HepG2 (cell line): ENCODE data around the gene GBP3. TPM values are rescaled to one million over a fixed set of nuclear protein-coding genes. Genes with fewer than 3 reads are reported as not detected.

ENCODE experiments used
- ATAC-seq: fragments of 200-7000 bp; cut with Tn5 transposase; 3 replicates; pipeline ENCODE4 v1.9.1; 2020; ENCODE audit warnings: mild to moderate bottlenecking, moderate library complexity
- BruUV-seq: library from RNA; stranded (reverse); fragments of 400-500 nt; replicated peaks from 2 replicates; lab custom pipeline; 2021; lab: Mats Ljungman, UMichigan
- CTCF ChIA-PET: fragments of 300-600 bp; formaldehyde crosslinking; extraction: SDS; loops from one replicate; lab custom pipeline; 2021; ENCODE audit warnings: low total read pairs, inconsistent platforms, low intra/inter-chr PET ratio; lab: Yijun Ruan, JAX
- POLR2A ChIA-PET: fragments of 350-600 bp; sonication (Branson Sonifier 250); formaldehyde crosslinking; loops from one replicate; lab custom pipeline; 2020; ENCODE audit warnings: antibody characterized with exemption, inconsistent platforms; lab: Yijun Ruan, JAX
- DNase-seq: peaks from one replicate; pipeline ENCODE4 v3.0.0-alpha.2; 2015; ENCODE audit warnings: low spot score
- FAIRE-seq: peaks from 3 replicates; lab custom pipeline; 2011; peaks lifted over from hg19 to GRCh38; lab: Jason Lieb, UNC
- H2AFZ ChIP-seq: one replicate; pipeline ENCODE4 v1.6.1; 2011; ENCODE audit warnings: low read length, inconsistent platforms
- H3K27ac ChIP-seq: fragments of 300-600 bp; 3 replicates; pipeline ENCODE4 v1.8.0; 2011; ENCODE audit warnings: mixed run types, mild to moderate bottlenecking, mixed read lengths, low read length, inconsistent platforms; ENCODE audit not compliant: insufficient read depth; ENCODE audit errors: extremely low read length
- H3K27me3 ChIP-seq, 2 experiments: fragments of 200-600 bp in 1 of 2; 2 replicates in 1 of 2; 3 replicates in 1 of 2; pipeline versions ENCODE4 v1.6.0 to v1.8.0; 2011; ENCODE audit warnings: low read length in 2 of 2, mild to moderate bottlenecking in 2 of 2, moderate library complexity in 2 of 2, inconsistent platforms in 1 of 2; ENCODE audit not compliant: insufficient read depth in 2 of 2, control insufficient read depth in 1 of 2
- H3K36me3 ChIP-seq, 2 experiments: fragments of 200-600 bp in 1 of 2; replicated peaks in 1 of 2; 2 replicates in 1 of 2; 3 replicates in 1 of 2; pipeline versions ENCODE4 v1.5.1 to v1.8.0; 2011; ENCODE audit warnings: low read length in 2 of 2, inconsistent platforms in 1 of 2; ENCODE audit not compliant: insufficient read depth in 2 of 2, control insufficient read depth in 1 of 2
- H3K4me1 ChIP-seq: 2 replicates; pipeline ENCODE4 v1.5.1; 2012; ENCODE audit warnings: low read length, inconsistent platforms; ENCODE audit not compliant: insufficient read depth
- H3K4me2 ChIP-seq: 2 replicates; pipeline ENCODE4 v1.6.0; 2011; ENCODE audit warnings: low read depth, low read length, inconsistent platforms
- H3K4me3 ChIP-seq, 3 experiments: fragments of 200-600 bp in 1 of 3; sonication (generic), shearing (Covaris generic) in 1 of 3; replicated peaks in 1 of 3; 2 replicates each; pipeline ENCODE4 v1.5.1; 2011 to 2016; ENCODE audit warnings: low read length in 3 of 3, inconsistent platforms in 2 of 3, low read depth in 2 of 3, mild to moderate bottlenecking in 2 of 3, control low read depth in 1 of 3, mixed read lengths in 1 of 3; ENCODE audit not compliant: insufficient read depth in 1 of 3
- H3K79me2 ChIP-seq: one replicate; pipeline ENCODE4 v1.6.1; 2011; ENCODE audit warnings: low read length, inconsistent platforms; ENCODE audit not compliant: insufficient read depth
- H3K9ac ChIP-seq: 2 replicates; pipeline ENCODE4 v1.6.0; 2011; ENCODE audit warnings: mild to moderate bottlenecking, low read depth, low read length, inconsistent platforms; ENCODE audit not compliant: insufficient read depth
- H3K9me3 ChIP-seq: 2 replicates; pipeline ENCODE4 v1.5.1; 2012; ENCODE audit warnings: mild to moderate bottlenecking, low read length
- H4K20me1 ChIP-seq: 2 replicates; pipeline ENCODE4 v1.6.0; 2011; ENCODE audit warnings: inconsistent platforms, mild to moderate bottlenecking, low read length, moderate library complexity; ENCODE audit not compliant: insufficient read depth
- AHDC1 ChIP-seq: sonication (generic); formaldehyde crosslinking; IDR thresholded peaks from 2 replicates; pipeline ENCODE4 v1.5.1; 2020; ENCODE audit warnings: mild to moderate bottlenecking, missing genetic modification reagents, borderline replicate concordance
- HHEX ChIP-seq: IDR thresholded peaks from 2 replicates; pipeline ENCODE4 v1.6.1; 2016; ENCODE audit warnings: control low read depth
- TBX3 ChIP-seq: fragments of 450-650 bp; IDR thresholded peaks from 2 replicates; pipeline ENCODE4 v1.6.1; 2017; ENCODE audit warnings: antibody characterized with exemption, mild to moderate bottlenecking, inconsistent platforms, borderline replicate concordance
- THYN1 ChIP-seq: sonication (generic); formaldehyde crosslinking; IDR thresholded peaks from 2 replicates; pipeline ENCODE4 v1.8.1; 2023; ENCODE audit warnings: low read depth, mild to moderate bottlenecking, moderate library complexity, missing genetic modification reagents, borderline replicate concordance
- WGBS: methylation state at CpG from one replicate; pipeline ENCODE4 v1.1.6; 2017; ENCODE audit warnings: low lambda C conversion rate; 5-methylcytosine and 5-hydroxymethylcytosine counted together
- in situ Hi-C: cut with HindIII; loops from 2 replicates; pipeline ENCODE4 v1.10.0; 2017; ENCODE audit warnings: low pct_unique_long_range_greater_than_20kb; ENCODE audit not compliant: extremely low pct_ligation_motif_present
- intact Hi-C: fragments of 100-400 bp; cut with micrococcal nuclease; formaldehyde crosslinking; loops from one replicate; pipeline ENCODE4 v1.10.0; 2022; ENCODE audit not compliant: unreplicated experiment
- polyA plus RNA-seq, 8 experiments: library from polyadenylated mRNA; depleted of rRNA in 3 of 8; stranded (reverse) in 7 of 8; unstranded in 1 of 8; fragments of >200 nt; fragmentation: Illumina TruSeq in 4 of 8; extraction: Trizol in 4 of 8; gene quantifications; 2 replicates each; pipeline versions ENCODE4 v1.2.1 to v1.2.3, GENCODE V29; 2011 to 2016; ENCODE audit warnings: low read depth in 4 of 8, missing spikeins in 1 of 8, mixed read lengths in 1 of 8; ENCODE audit not compliant: insufficient read depth in 1 of 8
- total RNA-seq, 5 experiments: library from RNA; depleted of rRNA; stranded (reverse); fragments of >200 nt; fragmentation: Illumina TruSeq; extraction: Trizol; gene quantifications; 2 replicates each; pipeline ENCODE4 v1.2.3, GENCODE V29; 2016; ENCODE audit warnings: low read depth in 1 of 5
- TF ChIP-seq, protein P1 (sequence below): sonication (generic); formaldehyde crosslinking; IDR thresholded peaks from 2 replicates; pipeline ENCODE4 v1.5.1; 2020; ENCODE audit warnings: missing genetic modification reagents, mild to moderate bottlenecking, borderline replicate concordance
- TF ChIP-seq, protein P2 (sequence below): sonication (generic); formaldehyde crosslinking; IDR thresholded peaks from 2 replicates; pipeline ENCODE4 v1.5.0; 2020; ENCODE audit warnings: mild to moderate bottlenecking, missing genetic modification reagents
- TF ChIP-seq, protein P3 (sequence below): sonication (generic); formaldehyde crosslinking; IDR thresholded peaks from 2 replicates; pipeline ENCODE4 v1.8.1; 2023; ENCODE audit warnings: mild to moderate bottlenecking, missing genetic modification reagents

GBP3 gene
- total and polyA plus RNA-seq, 2 of the 13 experiments (the other 11 are each of a cell fraction or from before 2014, with no cell fraction given): 0.16 to 0.46 TPM

DNA sequence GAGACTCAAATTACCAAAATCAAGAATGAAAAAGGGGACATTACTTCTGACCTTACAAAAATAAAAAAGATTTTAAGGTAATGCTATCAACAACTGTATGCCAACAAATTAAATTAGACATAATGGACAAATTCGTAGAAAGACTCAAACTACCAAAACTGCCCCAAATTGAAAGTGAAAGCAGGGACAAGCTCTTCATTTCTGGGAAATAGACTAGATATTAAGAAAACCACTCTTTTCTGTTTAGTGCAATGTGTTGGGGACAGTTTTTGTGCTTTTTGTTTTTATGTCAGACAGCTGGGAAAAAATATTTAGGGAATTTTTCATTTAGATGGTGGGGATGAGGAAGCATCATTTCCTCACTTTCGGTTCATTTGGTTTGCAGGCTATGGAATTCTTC is 47.3 kb upstream of the GBP3 start:
- Histone ChIP-seq H4K20me1 (no peaks in the 10 kb centered on the region), H3K79me2 (no peaks in the 10 kb centered on the region), H2AFZ (no peak overlapping the region), H3K4me2 (no peak overlapping the region), H3K9ac (no peak overlapping the region), H3K27ac (no peak overlapping the region), H3K9me3 (no peaks in the 10 kb centered on the region), H3K27me3 (no peaks in the 10 kb centered on the region), H3K4me1 (peaks cover 21% of the 10 kb centered on the region), H3K4me3 (no peak overlapping the region), H3K36me3 (no peaks in the 10 kb centered on the region)
- FAIRE-seq (no peak), ATAC-seq (no peak), DNase-seq (no peak)
- TF ChIP-seq, protein P1, sequence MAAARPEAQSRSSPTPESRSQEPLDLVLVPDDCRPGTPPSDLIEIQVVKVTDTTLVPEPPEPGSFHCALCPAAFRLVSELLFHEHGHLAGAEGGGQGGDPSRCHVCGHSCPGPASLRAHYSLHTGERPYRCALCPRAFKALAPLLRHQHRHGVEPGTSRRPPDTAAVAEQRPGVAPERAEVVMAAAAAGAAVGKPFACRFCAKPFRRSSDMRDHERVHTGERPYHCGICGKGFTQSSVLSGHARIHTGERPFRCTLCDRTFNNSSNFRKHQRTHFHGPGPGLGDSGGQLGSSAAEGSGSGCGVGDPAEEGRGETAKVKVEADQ: no peak
- TF ChIP-seq, protein P2, sequence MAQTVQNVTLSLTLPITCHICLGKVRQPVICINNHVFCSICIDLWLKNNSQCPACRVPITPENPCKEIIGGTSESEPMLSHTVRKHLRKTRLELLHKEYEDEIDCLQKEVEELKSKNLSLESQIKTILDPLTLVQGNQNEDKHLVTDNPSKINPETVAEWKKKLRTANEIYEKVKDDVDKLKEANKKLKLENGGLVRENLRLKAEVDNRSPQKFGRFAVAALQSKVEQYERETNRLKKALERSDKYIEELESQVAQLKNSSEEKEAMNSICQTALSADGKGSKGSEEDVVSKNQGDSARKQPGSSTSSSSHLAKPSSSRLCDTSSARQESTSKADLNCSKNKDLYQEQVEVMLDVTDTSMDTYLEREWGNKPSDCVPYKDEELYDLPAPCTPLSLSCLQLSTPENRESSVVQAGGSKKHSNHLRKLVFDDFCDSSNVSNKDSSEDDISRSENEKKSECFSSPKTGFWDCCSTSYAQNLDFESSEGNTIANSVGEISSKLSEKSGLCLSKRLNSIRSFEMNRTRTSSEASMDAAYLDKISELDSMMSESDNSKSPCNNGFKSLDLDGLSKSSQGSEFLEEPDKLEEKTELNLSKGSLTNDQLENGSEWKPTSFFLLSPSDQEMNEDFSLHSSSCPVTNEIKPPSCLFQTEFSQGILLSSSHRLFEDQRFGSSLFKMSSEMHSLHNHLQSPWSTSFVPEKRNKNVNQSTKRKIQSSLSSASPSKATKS (CRISPR knock-in tag): no peak
- TF ChIP-seq THYN1 (CRISPR knock-in tag) (no peak), HHEX (CRISPR knock-in tag) (no peak), TBX3 (no peak)
- POLR2A ChIA-PET: no interaction called here
- in situ Hi-C loops (no loop called here), intact Hi-C loops (no loop called here)
- BruUV-seq: no TSS peak
- 58% methylated on average over 2 of the region's 2 CpGs for WGBS
- CTCF ChIA-PET: no interaction called here

DNA sequence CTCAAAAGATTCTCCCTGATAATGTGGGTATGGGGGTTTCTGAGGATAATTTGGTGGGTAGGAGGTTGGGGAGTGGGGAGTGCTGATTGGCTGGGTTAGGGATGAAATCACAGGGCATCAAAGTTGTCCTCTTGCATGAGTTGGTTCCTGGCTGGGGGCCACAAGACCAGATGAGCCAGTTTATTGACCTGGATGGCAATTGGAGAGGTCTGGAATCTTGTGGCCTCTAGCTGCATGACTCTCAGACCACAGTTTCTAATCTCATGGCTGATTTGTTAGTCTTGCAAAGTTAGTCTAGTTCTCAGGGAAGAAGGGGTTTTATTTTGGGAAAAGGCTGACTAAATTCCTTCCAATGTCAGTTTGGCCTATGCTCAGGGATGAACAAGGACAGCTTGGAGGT is 45.6 kb upstream of the GBP3 start:
- no TSS peak for BruUV-seq
- no peak overlapping the region for H2AFZ ChIP-seq
- in situ Hi-C loops: no loop called here
- TF ChIP-seq, protein P3, sequence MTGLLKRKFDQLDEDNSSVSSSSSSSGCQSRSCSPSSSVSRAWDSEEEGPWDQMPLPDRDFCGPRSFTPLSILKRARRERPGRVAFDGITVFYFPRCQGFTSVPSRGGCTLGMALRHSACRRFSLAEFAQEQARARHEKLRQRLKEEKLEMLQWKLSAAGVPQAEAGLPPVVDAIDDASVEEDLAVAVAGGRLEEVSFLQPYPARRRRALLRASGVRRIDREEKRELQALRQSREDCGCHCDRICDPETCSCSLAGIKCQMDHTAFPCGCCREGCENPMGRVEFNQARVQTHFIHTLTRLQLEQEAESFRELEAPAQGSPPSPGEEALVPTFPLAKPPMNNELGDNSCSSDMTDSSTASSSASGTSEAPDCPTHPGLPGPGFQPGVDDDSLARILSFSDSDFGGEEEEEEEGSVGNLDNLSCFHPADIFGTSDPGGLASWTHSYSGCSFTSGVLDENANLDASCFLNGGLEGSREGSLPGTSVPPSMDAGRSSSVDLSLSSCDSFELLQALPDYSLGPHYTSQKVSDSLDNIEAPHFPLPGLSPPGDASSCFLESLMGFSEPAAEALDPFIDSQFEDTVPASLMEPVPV (CRISPR knock-in tag): no peak
- no peak for TF ChIP-seq TBX3
- TF ChIP-seq AHDC1 (CRISPR knock-in tag): no peak

More for the DNA sequence above, 45.6 kb upstream of the GBP3 start:
- no peak overlapping the region for H3K4me2 ChIP-seq
- H3K4me1 ChIP-seq: peaks cover 30% of the 10 kb centered on the region
- H3K27ac ChIP-seq: no peak overlapping the region
- no peaks in the 10 kb centered on the region for H3K27me3 ChIP-seq
- no peaks in the 10 kb centered on the region for H3K36me3 ChIP-seq
- no peak for FAIRE-seq
- no peaks in the 10 kb centered on the region for H3K79me2 ChIP-seq
- CTCF ChIA-PET: no interaction called here
- no peak overlapping the region for H3K9ac ChIP-seq
- POLR2A ChIA-PET: no interaction called here
- H3K4me3 ChIP-seq: no peak overlapping the region
- no peaks in the 10 kb centered on the region for H4K20me1 ChIP-seq
- no peaks in the 10 kb centered on the region for H3K9me3 ChIP-seq
- DNase-seq: no peak
- no peak for ATAC-seq
- intact Hi-C loops: no loop called here
